GM12872 (cell line): Measurements from ENCODE around the gene NCF2.
A peak's percentile ranks its signal among the peaks of the same experiment; 100 is the strongest.

Experiments
- CTCF ChIP-seq: IDR thresholded peaks from 3 replicates; pipeline ENCODE4 v1.5.1; 2011; ENCODE audit warnings: low read depth, mild to moderate bottlenecking, low read length, moderate library complexity; ENCODE audit not compliant: insufficient read depth

Gene NCF2

GRCh38 chr1:183548116-183548515 lies 42.1 kb downstream of the NCF2 start:
- TF ChIP-seq CTCF = no peak

GRCh38 chr1:183546427-183546826 lies 43.8 kb downstream of the NCF2 start:
- no peak for TF ChIP-seq CTCF

GRCh38 chr1:183544598-183545297 lies 45.5 kb downstream of the NCF2 start:
- TF ChIP-seq CTCF = no peak

- TF ChIP-seq CTCF = peak; percentile 64
Observed at GRCh38 chr1:183543619-183544204, 46.5 kb downstream of the NCF2 start.

GRCh38 chr1:183537405-183537804 lies 52.9 kb downstream of the NCF2 start:
- TF ChIP-seq CTCF = no peak

- no peak for TF ChIP-seq CTCF
Observed at GRCh38 chr1:183533617-183534174, 56.6 kb downstream of the NCF2 start.

GRCh38 chr1:183528577-183528976 lies 61.7 kb downstream of the NCF2 start:
- TF ChIP-seq CTCF = no peak
